HUES6 (cell line): Measurements from ENCODE around the gene JAK2.
"Not testable (repeated sequence)": the region's sequence is repeated elsewhere in the genome, so short reads cannot be mapped to it uniquely, and the experiment has no call there.

Experiments used
- H3K27ac ChIP-seq: 2 replicates; pipeline ENCODE4 v1.7.0; 2013; ENCODE audit warnings: low read depth, mild to moderate bottlenecking, low read length, inconsistent platforms
- H3K27me3 ChIP-seq: 2 replicates; pipeline ENCODE4 v1.6.1; 2013; ENCODE audit warnings: low read length; ENCODE audit not compliant: control insufficient read depth, insufficient read depth
- H3K36me3 ChIP-seq: 2 replicates; pipeline ENCODE4 v1.6.1; 2013; ENCODE audit warnings: low read length; ENCODE audit not compliant: control insufficient read depth, insufficient read depth
- H3K4me1 ChIP-seq: 2 replicates; pipeline ENCODE4 v1.6.1; 2013; ENCODE audit warnings: low read length; ENCODE audit not compliant: control insufficient read depth, insufficient read depth
- H3K4me3 ChIP-seq: 2 replicates; pipeline ENCODE4 v1.5.1; 2013; ENCODE audit warnings: low read depth, low read length
- H3K9ac ChIP-seq: one replicate; pipeline ENCODE4 v1.6.1; 2013; ENCODE audit warnings: mild to moderate bottlenecking, low read length
- H3K9me3 ChIP-seq: 2 replicates; pipeline ENCODE4 v1.6.1; 2013; ENCODE audit warnings: low read depth, low read length; ENCODE audit not compliant: control insufficient read depth, insufficient read depth

The JAK2 gene

DNA sequence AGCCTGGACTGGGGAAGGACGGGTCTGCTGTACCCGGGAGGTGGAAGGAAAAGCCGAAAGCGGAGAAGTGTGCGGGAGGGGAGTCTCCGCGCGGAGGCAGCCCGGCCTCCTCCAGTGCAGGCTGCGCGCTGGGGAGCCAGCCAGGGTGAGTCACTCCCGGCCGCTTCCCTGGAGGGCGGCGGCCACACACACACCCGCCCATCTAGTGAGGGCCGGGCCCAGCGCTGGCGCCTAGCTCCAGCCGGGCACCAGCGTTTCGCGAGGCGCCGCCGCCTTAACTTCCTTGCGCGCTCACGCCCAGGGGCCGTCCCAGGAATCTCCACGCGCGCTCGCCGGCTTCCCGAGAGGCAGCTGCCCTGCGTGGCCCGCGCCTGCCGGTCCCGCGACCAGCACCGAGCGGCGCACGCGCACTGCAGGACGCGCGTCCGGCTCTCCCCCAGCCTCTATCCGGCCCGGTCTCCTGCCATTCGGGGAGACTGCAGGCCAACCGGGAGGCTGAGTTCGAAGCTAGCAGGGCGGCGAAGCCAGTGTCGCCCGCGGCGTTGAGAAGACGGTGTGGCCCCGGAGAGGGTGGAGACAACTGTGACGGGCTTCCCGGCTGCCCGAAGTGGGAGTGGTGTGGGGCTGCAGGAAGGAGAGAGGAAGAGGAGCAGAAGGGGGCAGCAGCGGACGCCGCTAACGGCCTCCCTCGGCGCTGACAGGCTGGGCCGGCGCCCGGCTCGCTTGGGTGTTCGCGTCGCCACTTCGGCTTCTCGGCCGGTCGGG, at the start of gene JAK2:
JAK2 (plus strand) TSS at position 652 of the 765 bp plus-strand sequence. CDS start 36,716 bp downstream, outside the sequence.
- Histone ChIP-seq H3K36me3 (no peaks in the 10 kb centered on the region), H3K27me3 (no peaks in the 10 kb centered on the region), H3K9me3 (no peaks in the 10 kb centered on the region), H3K27ac (peak within 1 kb of the TSS; percentile 89; the same call in 1 of the 2 replicates), H3K9ac (peak within 1 kb of the TSS; percentile 80), H3K4me3 (peak within 1 kb of the TSS; percentile 63), H3K4me1 (peaks cover 15% of the 10 kb centered on the region)

DNA sequence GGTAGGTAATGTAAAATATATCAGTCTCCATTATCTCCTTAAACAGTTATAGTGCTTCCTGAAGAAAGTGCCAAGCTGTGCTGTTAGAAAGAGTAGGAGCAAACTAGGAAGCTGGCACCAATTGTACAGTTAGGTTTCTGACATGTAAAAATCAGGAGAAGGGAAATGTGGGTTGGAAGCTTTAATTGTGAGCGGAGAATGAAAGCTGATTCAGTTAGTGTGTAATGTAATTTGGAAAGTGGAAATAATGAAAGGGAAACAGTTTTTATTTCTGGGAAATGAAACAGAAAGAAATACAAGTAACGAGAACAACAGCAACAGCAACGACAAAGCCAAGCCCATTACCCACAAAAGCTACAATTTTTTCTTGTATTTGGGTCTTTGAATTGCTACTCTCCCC, 48.8 kb upstream of the JAK2 start:
- Histone ChIP-seq H3K4me1 (no peaks in the 10 kb centered on the region), H3K27me3 (no peaks in the 10 kb centered on the region), H3K9me3 (no peaks in the 10 kb centered on the region), H3K27ac (no peak overlapping the region), H3K4me3 (no peak overlapping the region), H3K9ac (no peak overlapping the region), H3K36me3 (no peaks in the 10 kb centered on the region)

DNA sequence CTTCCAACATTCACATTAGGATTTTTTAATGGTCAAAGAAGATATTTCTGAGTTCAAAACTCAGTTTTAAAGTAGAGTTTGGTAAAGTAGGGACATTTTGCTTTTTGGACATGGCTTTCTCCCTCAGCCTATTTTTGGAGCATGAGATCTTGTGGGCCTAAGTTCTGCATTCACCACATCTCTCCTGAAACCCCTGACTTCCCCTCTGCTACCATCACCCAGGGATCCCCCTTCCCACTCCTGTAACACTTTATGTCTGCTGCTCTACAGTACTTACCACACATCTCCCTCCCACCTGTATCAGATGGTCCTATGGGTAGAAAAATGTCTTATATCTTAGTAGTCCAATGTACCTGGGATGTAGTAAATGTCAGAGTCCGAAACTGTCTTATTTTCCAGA, 48.2 kb upstream of the JAK2 start:
- H3K4me1 ChIP-seq, result no peaks in the 10 kb centered on the region
- H3K9me3 ChIP-seq, result no peaks in the 10 kb centered on the region
- no peak overlapping the region for H3K27ac ChIP-seq
- H3K36me3 ChIP-seq, result no peaks in the 10 kb centered on the region
- no peaks in the 10 kb centered on the region for H3K27me3 ChIP-seq
- no peak overlapping the region for H3K4me3 ChIP-seq
- no peak overlapping the region for H3K9ac ChIP-seq

DNA sequence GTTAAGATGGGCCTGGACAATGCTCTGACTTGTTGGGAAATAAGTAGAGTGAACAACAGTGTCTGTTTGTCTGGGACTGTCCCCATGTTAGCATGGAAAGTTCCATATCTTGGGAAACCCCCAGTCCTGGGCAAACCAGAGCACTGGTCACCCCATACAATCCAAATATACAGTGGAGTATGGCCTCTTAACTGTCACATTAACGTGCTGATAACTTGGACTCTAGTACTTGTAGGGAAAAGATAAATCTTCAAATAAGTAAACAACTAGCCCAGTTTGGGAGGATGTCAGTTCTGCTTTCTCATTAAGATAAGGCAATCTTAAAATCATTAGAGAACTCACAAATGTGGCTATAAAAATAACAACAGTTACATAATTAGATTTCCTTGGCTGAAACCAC, 47.6 kb upstream of the JAK2 start:
- Histone ChIP-seq H3K9ac (no peak overlapping the region), H3K4me3 (no peak overlapping the region), H3K4me1 (no peaks in the 10 kb centered on the region), H3K27ac (no peak overlapping the region), H3K9me3 (no peaks in the 10 kb centered on the region), H3K27me3 (no peaks in the 10 kb centered on the region), H3K36me3 (no peaks in the 10 kb centered on the region)

DNA sequence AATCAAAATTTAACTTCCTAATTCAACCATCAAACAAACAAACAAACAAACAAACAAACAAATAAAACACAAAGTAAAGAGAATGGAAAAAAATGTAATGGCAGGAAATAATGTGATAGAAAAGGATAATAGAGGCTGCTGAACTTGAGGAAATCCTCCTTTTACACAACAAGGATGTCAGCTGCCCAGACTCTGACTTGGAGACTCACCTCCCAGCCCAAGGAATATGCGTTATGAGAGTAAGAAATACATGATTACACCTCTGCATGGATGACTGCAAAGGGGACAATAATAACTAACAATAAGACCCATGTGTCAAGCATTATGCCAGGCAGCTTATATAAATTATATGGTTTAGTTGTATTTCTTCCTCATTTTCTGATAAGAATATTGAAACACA, 46.6 kb upstream of the JAK2 start:
- no peaks in the 10 kb centered on the region for H3K27me3 ChIP-seq
- no peaks in the 10 kb centered on the region for H3K4me1 ChIP-seq

DNA sequence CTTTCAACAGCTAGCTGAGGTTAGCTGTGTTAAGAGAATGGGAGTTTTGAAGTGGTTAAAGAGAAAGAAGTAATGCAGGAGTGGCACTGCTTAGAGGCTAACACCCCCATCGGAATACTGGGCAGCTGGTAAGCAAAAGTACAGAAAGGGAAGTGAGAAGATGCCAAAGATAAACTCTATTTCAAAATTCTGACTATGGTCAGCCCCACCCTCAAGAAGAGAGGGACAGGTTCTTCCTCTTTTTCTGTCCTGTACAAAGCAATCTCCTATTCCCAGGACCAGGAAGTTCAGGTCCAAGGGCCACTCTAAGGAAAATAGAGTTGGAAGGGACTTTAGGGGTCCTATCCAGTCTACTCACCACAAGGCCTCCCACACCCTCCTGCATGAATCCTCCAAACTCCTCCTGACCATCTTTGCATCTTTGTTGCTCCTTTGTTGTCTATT, 45.9 kb upstream of the JAK2 start:
- H3K4me3 ChIP-seq, result no peak overlapping the region
- H3K27me3 ChIP-seq, result no peaks in the 10 kb centered on the region
- H3K27ac ChIP-seq, result no peak overlapping the region
- H3K9ac ChIP-seq, result no peak overlapping the region
- no peaks in the 10 kb centered on the region for H3K36me3 ChIP-seq
- H3K9me3 ChIP-seq, result no peaks in the 10 kb centered on the region
- no peaks in the 10 kb centered on the region for H3K4me1 ChIP-seq

More for the DNA sequence above, 46.6 kb upstream of the JAK2 start:
- Histone ChIP-seq H3K27ac (no peak overlapping the region), H3K9me3 (no peaks in the 10 kb centered on the region), H3K4me3 (no peak overlapping the region), H3K36me3 (no peaks in the 10 kb centered on the region), H3K9ac (no peak overlapping the region)

DNA sequence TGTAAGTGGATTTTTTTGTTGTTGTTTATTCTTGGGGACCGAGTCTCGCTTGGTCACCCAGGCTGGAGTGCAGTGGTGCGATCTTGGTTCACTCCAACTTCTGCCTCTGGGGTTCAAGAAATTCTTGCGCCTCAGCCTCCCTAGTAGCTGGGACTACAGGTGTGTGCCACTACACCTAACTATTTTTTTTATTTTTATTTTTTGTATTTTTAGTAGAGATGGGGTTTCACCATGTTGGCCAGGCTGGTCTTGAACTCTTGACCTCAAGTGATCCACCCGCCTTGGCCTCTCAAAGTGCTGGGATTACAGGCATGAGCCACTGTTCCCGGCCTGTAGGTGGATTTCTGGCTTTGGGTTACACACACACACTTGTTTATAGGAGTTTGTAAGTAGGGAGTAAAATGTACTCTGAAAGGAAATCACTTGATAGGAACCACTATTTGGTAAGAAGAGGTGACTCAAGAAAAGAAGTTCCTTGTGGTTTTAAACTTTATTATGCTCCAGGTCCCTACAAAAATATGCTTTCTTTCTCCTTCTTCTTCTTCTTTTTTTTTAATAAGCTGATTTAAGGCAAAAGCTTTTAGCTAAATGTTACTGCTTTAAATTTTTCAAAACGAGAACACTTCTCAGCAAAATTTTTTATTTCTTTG, 42.9 kb upstream of the JAK2 start:
- H3K27ac ChIP-seq, H3K4me3 ChIP-seq, H3K4me1 ChIP-seq, H3K36me3 ChIP-seq, H3K9ac ChIP-seq, H3K27me3 ChIP-seq, H3K9me3 ChIP-seq: not testable (repeated sequence)

DNA sequence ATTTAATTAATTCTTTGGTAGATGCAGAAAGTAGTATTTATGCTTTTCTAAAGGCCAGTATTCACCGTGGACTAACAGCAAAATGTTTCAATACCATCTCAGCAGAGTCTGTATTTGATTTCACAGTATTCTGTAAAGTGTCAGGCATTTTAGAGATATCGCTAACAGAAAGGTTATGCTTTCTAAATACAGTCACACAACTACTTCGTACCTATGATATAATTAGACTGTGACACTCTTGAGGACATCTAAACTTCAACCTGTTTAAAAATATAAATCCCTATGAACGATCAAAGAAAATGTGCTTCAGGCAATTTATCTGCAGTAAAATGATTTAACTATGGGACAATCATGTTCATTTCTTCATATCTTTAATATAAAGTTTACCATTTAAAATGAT, 41.7 kb upstream of the JAK2 start:
- Histone ChIP-seq H3K4me1 (no peaks in the 10 kb centered on the region), H3K9ac (no peak overlapping the region), H3K4me3 (no peak overlapping the region), H3K27me3 (no peaks in the 10 kb centered on the region), H3K9me3 (no peaks in the 10 kb centered on the region), H3K36me3 (no peaks in the 10 kb centered on the region), H3K27ac (no peak overlapping the region)

DNA sequence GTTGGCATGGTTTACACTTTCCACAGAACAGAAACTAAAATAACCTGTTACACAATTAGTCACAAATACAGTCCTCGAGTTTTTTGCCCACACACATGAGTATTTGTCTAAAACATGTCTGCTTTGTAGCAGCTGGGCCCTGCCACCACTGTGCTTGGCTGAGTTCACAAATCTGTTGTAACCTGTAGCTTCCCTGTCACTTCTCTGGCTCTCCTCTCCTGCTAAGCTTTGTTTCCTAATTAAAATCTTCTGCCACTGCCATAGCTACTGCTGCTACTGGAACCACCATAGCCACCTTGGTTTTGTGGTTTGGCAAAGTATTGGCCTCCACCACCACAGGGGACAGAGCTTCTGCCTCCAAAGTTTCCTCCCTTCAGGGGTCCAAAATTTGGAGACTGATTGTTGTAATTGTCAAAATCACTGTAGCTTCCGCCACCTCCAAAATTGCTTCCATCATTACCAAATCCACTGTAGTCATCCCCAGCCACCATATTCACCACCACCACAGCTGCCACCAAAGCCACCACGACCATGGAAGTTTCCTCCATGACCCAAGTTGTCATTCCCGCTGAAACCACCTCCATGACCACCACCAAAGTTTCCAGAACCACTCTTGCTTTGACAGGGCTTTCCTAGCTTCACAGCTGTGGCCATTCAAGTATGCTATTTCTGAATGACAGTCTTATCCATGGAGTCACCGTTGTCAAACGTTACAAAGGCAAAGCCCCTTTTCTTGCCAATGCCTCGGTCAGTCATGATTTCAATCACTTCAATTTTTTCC, 40.5 kb upstream of the JAK2 start:
- H3K9ac ChIP-seq, H3K9me3 ChIP-seq, H3K4me3 ChIP-seq, H3K36me3 ChIP-seq, H3K4me1 ChIP-seq, H3K27ac ChIP-seq, H3K27me3 ChIP-seq: not testable (repeated sequence)

DNA sequence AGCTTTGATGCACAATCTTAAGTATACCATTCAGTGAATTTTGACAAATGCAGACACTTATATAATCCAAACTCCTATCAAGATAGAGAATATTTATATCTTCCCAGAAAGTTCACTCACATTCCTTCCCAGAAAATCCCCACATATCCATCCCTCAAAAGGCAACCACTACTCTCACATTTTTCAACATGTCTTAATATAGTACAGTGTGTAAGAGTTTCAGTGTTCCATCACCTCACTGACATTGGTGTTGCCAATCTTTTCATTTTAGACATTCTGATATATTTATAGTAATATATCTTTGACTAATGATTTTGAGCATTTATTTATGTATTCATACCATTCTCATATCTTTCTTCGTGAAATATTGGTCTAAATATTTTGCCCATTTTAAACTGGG, 38.1 kb upstream of the JAK2 start:
- H3K4me3 ChIP-seq, result no peak overlapping the region
- no peak overlapping the region for H3K27ac ChIP-seq
- H3K4me1 ChIP-seq, result no peaks in the 10 kb centered on the region
- no peaks in the 10 kb centered on the region for H3K27me3 ChIP-seq
- H3K9me3 ChIP-seq, result no peaks in the 10 kb centered on the region
- no peak overlapping the region for H3K9ac ChIP-seq
- no peaks in the 10 kb centered on the region for H3K36me3 ChIP-seq

DNA sequence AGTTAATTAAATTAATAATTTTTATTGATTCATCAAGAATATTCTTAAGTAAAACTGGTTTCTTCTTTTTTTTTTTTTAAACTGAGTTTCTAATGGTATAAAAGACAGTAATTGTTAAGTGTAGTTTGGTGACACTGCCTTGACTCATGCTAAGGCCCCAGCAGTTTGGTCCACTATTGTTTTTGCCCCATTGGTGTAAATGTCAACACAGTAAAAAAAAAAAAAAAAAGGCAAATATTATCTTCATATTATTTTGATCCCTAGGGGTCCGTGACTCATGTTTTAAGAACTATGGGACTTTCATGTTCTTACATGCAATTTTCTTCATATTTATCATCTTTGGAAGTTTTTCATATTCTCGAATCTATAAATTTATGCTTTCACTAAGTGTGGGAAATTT, 29.2 kb upstream of the JAK2 start:
- Histone ChIP-seq H3K27me3 (no peaks in the 10 kb centered on the region), H3K4me1 (no peaks in the 10 kb centered on the region), H3K36me3 (no peaks in the 10 kb centered on the region), H3K9ac (no peak overlapping the region), H3K9me3 (peaks cover 19% of the 10 kb centered on the region), H3K27ac (no peak overlapping the region), H3K4me3 (no peak overlapping the region)
